ENCODE data around the gene GPR155. TPM values are rescaled to one million over a fixed set of nuclear protein-coding genes. Genes with fewer than 3 reads are reported as not detected.
A peak's percentile ranks its signal among the peaks of the same experiment; 100 is the strongest.

Gene GPR155
- total RNA-seq, 4 donors from 2014 or later = 28.8 to 43.2 (median 39.1) TPM

GRCh38 chr2:174499371-174499770, 12.5 kb upstream of the GPR155 start:
- TF ChIP-seq POLR2A (IDR thresholded peaks at IDR 0.05; ENCODE audit: low read depth) = no peak
- TF ChIP-seq EP300 (IDR thresholded peaks at IDR 0.05) = no peak
- TF ChIP-seq POLR2AphosphoS5 (IDR thresholded peaks at IDR 0.05) = no peak
- no peak for TF ChIP-seq CTCF (IDR thresholded peaks at IDR 0.05)
- intact Hi-C loops (cut with DNase I) = no loop called here
- 93% methylated on average over 5 of the region's 5 CpGs for WGBS
- Histone ChIP-seq H3K36me3 (no peaks in the 10 kb centered on the region), H3K9me3 (no peaks in the 10 kb centered on the region), H3K4me1 (no peaks in the 10 kb centered on the region), H3K4me3 (no peak overlapping the region), H3K27me3 (no peaks in the 10 kb centered on the region), H3K27ac (replicated peaks in 1 of 4) (no peak overlapping the region)
- no peak for DNase-seq (ENCODE audit: extremely low spot score)

- TF ChIP-seq CTCF (IDR thresholded peaks at IDR 0.05) = no peak
- no peak for TF ChIP-seq EP300 (IDR thresholded peaks at IDR 0.05)
- DNase-seq (ENCODE audit: extremely low spot score) = no peak
- H3K4me1 ChIP-seq = no peaks in the 10 kb centered on the region
- H3K27me3 ChIP-seq = no peaks in the 10 kb centered on the region
- no peaks in the 10 kb centered on the region for H3K9me3 ChIP-seq
- intact Hi-C loops (cut with DNase I) = no loop called here
- WGBS = 50% methylated on average over 5 of the region's 5 CpGs
- H3K36me3 ChIP-seq = no peaks in the 10 kb centered on the region
- no peak overlapping the region for H3K4me3 ChIP-seq
- no peak overlapping the region for H3K27ac ChIP-seq (replicated peaks in 1 of 4)
These were observed 8.7 kb upstream of the GPR155 start for GRCh38 chr2:174495365-174496012.

- no peaks in the 10 kb centered on the region for H3K36me3 ChIP-seq
- no peak for TF ChIP-seq EP300 (IDR thresholded peaks at IDR 0.05)
- no peak for TF ChIP-seq POLR2A (IDR thresholded peaks at IDR 0.05; ENCODE audit: low read depth)
- TF ChIP-seq POLR2AphosphoS5 (IDR thresholded peaks at IDR 0.05) = no peak
- TF ChIP-seq CTCF (IDR thresholded peaks at IDR 0.05) = no peak
- no peaks in the 10 kb centered on the region for H3K4me1 ChIP-seq
- no peaks in the 10 kb centered on the region for H3K9me3 ChIP-seq
- no peak for DNase-seq (ENCODE audit: extremely low spot score)
- intact Hi-C loops (cut with DNase I) = no loop called here
- H3K27me3 ChIP-seq = no peaks in the 10 kb centered on the region
- 89% methylated on average over 11 of the region's 11 CpGs for WGBS
- peak overlapping the region in 1 of 4 donors; percentile 28 for H3K27ac ChIP-seq (replicated peaks in 1 of 4)
- no peak overlapping the region for H3K4me3 ChIP-seq
These were observed 6.9 kb upstream of the GPR155 start for GRCh38 chr2:174493549-174494331.

GRCh38 chr2:174492963-174493431, 6.2 kb upstream of the GPR155 start:
- H3K27ac ChIP-seq (replicated peaks in 1 of 4) = peak overlapping the region in 3 of 4 donors; percentile 28 to 41 (median 35)
- WGBS = 84% methylated on average over 7 of the region's 7 CpGs

More at GRCh38 chr2:174492963-174493431, 6.2 kb upstream of the GPR155 start:
- Histone ChIP-seq H3K27me3 (no peaks in the 10 kb centered on the region), H3K9me3 (no peaks in the 10 kb centered on the region), H3K4me3 (no peak overlapping the region), H3K4me1 (no peaks in the 10 kb centered on the region), H3K36me3 (no peaks in the 10 kb centered on the region)
- TF ChIP-seq POLR2A (IDR thresholded peaks at IDR 0.05; ENCODE audit: low read depth) (no peak), CTCF (IDR thresholded peaks at IDR 0.05) (no peak), EP300 (IDR thresholded peaks at IDR 0.05) (no peak), POLR2AphosphoS5 (IDR thresholded peaks at IDR 0.05) (no peak)
- DNase-seq (ENCODE audit: extremely low spot score) = no peak
- intact Hi-C loops (cut with DNase I) = no loop called here
